Panc1 (cell line): ENCODE results near the gene CGN. TPM values are rescaled to one million over a fixed set of nuclear protein-coding genes. Genes with fewer than 3 reads are reported as not detected.

Experiments
- ATAC-seq: fragments of 200-7000 bp; cut with Tn5 transposase; 2 replicates; pipeline ENCODE4 v1.9.1; 2020; ENCODE audit warnings: mild to moderate bottlenecking, moderate library complexity
- BruUV-seq: library from RNA; stranded (reverse); fragments of 400-500 nt; replicated peaks from 2 replicates; lab custom pipeline; 2021; lab: Mats Ljungman, UMichigan
- CTCF ChIA-PET: fragments of 300-600 bp; sonication (Branson Sonifier 250); formaldehyde crosslinking; loops from one replicate; lab custom pipeline; 2022; ENCODE audit warnings: antibody characterized with exemption; lab: Charles Lee
- POLR2A ChIA-PET: fragments of 300-600 bp; sonication (Branson Sonifier 250); formaldehyde crosslinking; loops from one replicate; lab custom pipeline; 2022; ENCODE audit warnings: antibody characterized with exemption; lab: Charles Lee
- DNase-seq: peaks from one replicate; pipeline ENCODE4 v3.0.0-alpha.2; 2010; ENCODE audit warnings: low read depth, low spot score
- H3K27ac ChIP-seq: 2 replicates; pipeline ENCODE4 v1.5.1; 2011; ENCODE audit warnings: mild to moderate bottlenecking, low read length, inconsistent platforms
- H3K27me3 ChIP-seq: fragments of 200-500 bp; sonication (Bioruptor generic); 2 replicates; pipeline ENCODE4 v1.6.0; 2014; ENCODE audit warnings: low read length, inconsistent platforms; ENCODE audit not compliant: control insufficient read depth, insufficient read depth
- H3K36me3 ChIP-seq: fragments of 200-500 bp; sonication (Bioruptor generic); 2 replicates; pipeline ENCODE4 v1.5.1; 2014; ENCODE audit warnings: inconsistent platforms, mild to moderate bottlenecking, low read length, moderate library complexity; ENCODE audit not compliant: control insufficient read depth, insufficient read depth
- H3K4me1 ChIP-seq: 2 replicates; pipeline ENCODE4 v1.5.1; 2011; ENCODE audit warnings: inconsistent platforms, mild to moderate bottlenecking, low read length, moderate library complexity; ENCODE audit not compliant: control insufficient read depth, insufficient read depth
- H3K4me3 ChIP-seq, 2 experiments: 2 replicates each; pipeline ENCODE4 v1.5.1; 2011 to 2012; ENCODE audit warnings: low read depth in 2 of 2, low read length in 2 of 2, mild to moderate bottlenecking in 2 of 2, inconsistent platforms in 1 of 2, moderate library complexity in 1 of 2
- H3K9me3 ChIP-seq: fragments of 200-500 bp; sonication (Bioruptor generic); 2 replicates; pipeline ENCODE4 v1.5.1; 2014; ENCODE audit warnings: low read depth, mild to moderate bottlenecking, inconsistent platforms, low read length, moderate library complexity; ENCODE audit not compliant: control insufficient read depth, insufficient read depth
- CTCF ChIP-seq: fragments of 450-650 bp; IDR thresholded peaks from 2 replicates; pipeline ENCODE4 v1.5.1; 2017; ENCODE audit warnings: mild to moderate bottlenecking
- POLR2AphosphoS5 ChIP-seq: IDR thresholded peaks from 2 replicates; pipeline ENCODE4 v1.6.1; 2012; ENCODE audit warnings: mild to moderate bottlenecking, low read depth, low read length, moderate library complexity
- REST ChIP-seq, 2 experiments: IDR thresholded peaks; 2 replicates each; pipeline ENCODE4 v1.6.1; 2011 to 2012; ENCODE audit warnings: low read depth in 2 of 2, control low read depth in 1 of 2, low read length in 1 of 2, mild to moderate bottlenecking in 1 of 2, moderate library complexity in 1 of 2; ENCODE audit not compliant: insufficient read depth in 1 of 2
- SIN3A ChIP-seq: IDR thresholded peaks from 2 replicates; pipeline ENCODE4 v1.6.1; 2012; ENCODE audit warnings: low read depth, mild to moderate bottlenecking, low read length, moderate library complexity, borderline replicate concordance; ENCODE audit not compliant: insufficient read depth
- TCF7L2 ChIP-seq: IDR thresholded peaks from 2 replicates; pipeline ENCODE4 v1.6.1; 2011; ENCODE audit warnings: mild to moderate bottlenecking, low read depth, low read length, inconsistent platforms
- in situ Hi-C: cut with HindIII; loops from 2 replicates; pipeline ENCODE4 v1.10.0; 2016; ENCODE audit warnings: low sequenced_read_pairs, low pct_unique_long_range_greater_than_20kb
- intact Hi-C: fragments of 100-400 bp; cut with micrococcal nuclease; formaldehyde crosslinking; loops from one replicate; pipeline ENCODE4 v1.10.0; 2022; ENCODE audit not compliant: unreplicated experiment
- total RNA-seq: library from RNA; stranded (reverse); gene quantifications from one replicate; pipeline ENCODE4 v1.2.1, GENCODE V29; 2021; ENCODE audit not compliant: unreplicated experiment

Gene CGN
- total RNA-seq, 1 experiment from 2014 or later: 10.2 TPM

GRCh38 chr1:151537112-151537511 is 25.9 kb downstream of the CGN start:
- Histone ChIP-seq H3K27me3 (no peaks in the 10 kb centered on the region), H3K27ac (peak overlapping the region; percentile 25), H3K9me3 (no peaks in the 10 kb centered on the region), H3K4me3 (no peak overlapping the region), H3K36me3 (no peaks in the 10 kb centered on the region), H3K4me1 (peaks cover 14% of the 10 kb centered on the region)
- DNase-seq (peak; percentile 78), ATAC-seq (no peak)
- ChIA-PET POLR2A (no interaction called here), CTCF (no interaction called here)
- in situ Hi-C loops (no loop called here), intact Hi-C loops (no loop called here)
- no peak for TF ChIP-seq POLR2AphosphoS5
- no peak for TF ChIP-seq REST (IDR thresholded peaks at IDR 0.05; ENCODE audit: insufficient read depth in 1 of 2, low read depth in 2 of 2, low read length in 1 of 2)
- TF ChIP-seq CTCF: no peak
- TF ChIP-seq TCF7L2: no peak
- no peak for TF ChIP-seq SIN3A
- no TSS peak for BruUV-seq

- Histone ChIP-seq H3K4me3 (peak overlapping the region; percentile 85 to 98), H3K9me3 (no peaks in the 10 kb centered on the region), H3K27ac (peak overlapping the region; percentile 60), H3K36me3 (no peaks in the 10 kb centered on the region), H3K27me3 (no peaks in the 10 kb centered on the region), H3K4me1 (peaks cover 29% of the 10 kb centered on the region)
- POLR2A ChIA-PET: interaction anchor here (0.6 kb wide), 4 partner anchors 59 to 181 kb away, joined by 3 to 4 read pairs (median 4); partner anchors contain the start of gene POGZ
- no peak for TF ChIP-seq POLR2AphosphoS5
- TF ChIP-seq TCF7L2: no peak
- TF ChIP-seq REST (IDR thresholded peaks at IDR 0.05; ENCODE audit: insufficient read depth in 1 of 2, low read depth in 2 of 2, low read length in 1 of 2): no peak
- no peak for TF ChIP-seq CTCF
- TF ChIP-seq SIN3A: no peak
- CTCF ChIA-PET: interaction anchor here (0.7 to 0.8 kb wide), 3 partner anchors 29 to 258 kb away, joined by 4 to 9 read pairs (median 8); partner anchors contain the start of gene CGN
- BruUV-seq: no TSS peak
- intact Hi-C loops: loop anchor here (10.0 kb wide), 1 partner anchor 95 kb away; no protein-coding TSS in a partner anchor
- peak; percentile 90 for DNase-seq
- peak; percentile 58 for ATAC-seq
- in situ Hi-C loops: no loop called here
Measured at GRCh38 chr1:151539321-151540020, 28.3 kb downstream of the CGN start.
